HEK293 (cell line): ENCODE measurements around the gene RCN2.
A peak's percentile ranks its signal among the peaks of the same experiment; 100 is the strongest.

ENCODE experiments used
- KLF1 ChIP-seq: fragments of 450-650 bp; formaldehyde crosslinking; IDR thresholded peaks from 2 replicates; pipeline ENCODE4 v1.5.1; 2016; ENCODE audit warnings: missing biosample characterization, missing genetic modification characterization
- KLF7 ChIP-seq: fragments of 450-650 bp; formaldehyde crosslinking; IDR thresholded peaks from 2 replicates; pipeline ENCODE4 v1.5.1; 2016; ENCODE audit warnings: missing biosample characterization, missing genetic modification characterization, borderline replicate concordance
- SP2 ChIP-seq: fragments of 450-650 bp; formaldehyde crosslinking; IDR thresholded peaks from 2 replicates; pipeline ENCODE4 v1.5.1; 2016; ENCODE audit warnings: missing biosample characterization, missing genetic modification characterization
- SP3 ChIP-seq: fragments of 450-650 bp; formaldehyde crosslinking; IDR thresholded peaks from 2 replicates; pipeline ENCODE4 v1.5.1; 2016; ENCODE audit warnings: missing biosample characterization, missing genetic modification characterization
- ZNF155 ChIP-seq: fragments of 450-650 bp; formaldehyde crosslinking; IDR thresholded peaks from 2 replicates; pipeline ENCODE4 v1.5.1; 2016; ENCODE audit warnings: missing biosample characterization, missing genetic modification characterization
- ZNF157 ChIP-seq: fragments of 450-650 bp; formaldehyde crosslinking; IDR thresholded peaks from 2 replicates; pipeline ENCODE4 v1.5.1; 2016; ENCODE audit warnings: missing biosample characterization, missing genetic modification characterization
- ZNF202 ChIP-seq: fragments of 450-650 bp; formaldehyde crosslinking; IDR thresholded peaks from 2 replicates; pipeline ENCODE4 v1.5.1; 2016; ENCODE audit warnings: missing biosample characterization, missing genetic modification characterization, borderline replicate concordance
- ZNF223 ChIP-seq: fragments of 450-650 bp; formaldehyde crosslinking; IDR thresholded peaks from 2 replicates; pipeline ENCODE4 v1.5.1; 2016; ENCODE audit warnings: missing biosample characterization, missing genetic modification characterization
- ZNF311 ChIP-seq: fragments of 450-650 bp; formaldehyde crosslinking; IDR thresholded peaks from 2 replicates; pipeline ENCODE4 v1.5.1; 2017; ENCODE audit warnings: missing biosample characterization, missing genetic modification characterization, borderline replicate concordance
- ZNF391 ChIP-seq: fragments of 450-650 bp; formaldehyde crosslinking; IDR thresholded peaks from 2 replicates; pipeline ENCODE4 v1.5.1; 2016; ENCODE audit warnings: low read depth, missing biosample characterization, missing genetic modification characterization, borderline replicate concordance
- ZNF473 ChIP-seq: fragments of 450-650 bp; formaldehyde crosslinking; IDR thresholded peaks from 2 replicates; pipeline ENCODE4 v1.5.1; 2017; ENCODE audit warnings: missing biosample characterization, missing genetic modification characterization
- ZNF521 ChIP-seq: fragments of 450-650 bp; formaldehyde crosslinking; IDR thresholded peaks from 2 replicates; pipeline ENCODE4 v1.5.1; 2017; ENCODE audit warnings: missing biosample characterization, mild to moderate bottlenecking, missing genetic modification characterization
- ZNF529 ChIP-seq: fragments of 450-650 bp; formaldehyde crosslinking; IDR thresholded peaks from 2 replicates; pipeline ENCODE4 v1.5.1; 2017; ENCODE audit warnings: missing genetic modification characterization, missing biosample characterization; ENCODE audit not compliant: insufficient replicate concordance
- ZNF549 ChIP-seq: fragments of 450-650 bp; IDR thresholded peaks from 2 replicates; pipeline ENCODE4 v1.5.1; 2018; ENCODE audit warnings: missing biosample characterization, missing genetic modification characterization, mild to moderate bottlenecking, inconsistent platforms, moderate library complexity
- ZNF629 ChIP-seq: fragments of 450-650 bp; formaldehyde crosslinking; IDR thresholded peaks from 2 replicates; pipeline ENCODE4 v1.5.1; 2017; ENCODE audit warnings: missing biosample characterization, missing genetic modification characterization
- ZNF654 ChIP-seq: fragments of 450-650 bp; formaldehyde crosslinking; IDR thresholded peaks from 2 replicates; pipeline ENCODE4 v1.5.1; 2016; ENCODE audit warnings: low read depth, missing biosample characterization, missing genetic modification characterization
- ZNF768 ChIP-seq: fragments of 450-650 bp; formaldehyde crosslinking; IDR thresholded peaks from 2 replicates; pipeline ENCODE4 v1.5.1; 2018; ENCODE audit warnings: missing biosample characterization, mild to moderate bottlenecking, missing genetic modification characterization
- ZNF792 ChIP-seq: fragments of 450-650 bp; formaldehyde crosslinking; IDR thresholded peaks from 2 replicates; pipeline ENCODE4 v1.5.1; 2016; ENCODE audit warnings: missing biosample characterization, missing genetic modification characterization
- ZNF830 ChIP-seq: fragments of 450-650 bp; IDR thresholded peaks from 2 replicates; pipeline ENCODE4 v1.5.0; 2018; ENCODE audit warnings: missing biosample characterization, missing genetic modification characterization, low read depth, mild to moderate bottlenecking, moderate library complexity
- ZSCAN16 ChIP-seq: fragments of 450-650 bp; formaldehyde crosslinking; IDR thresholded peaks from 2 replicates; pipeline ENCODE4 v1.5.1; 2016; ENCODE audit warnings: missing biosample characterization, missing genetic modification characterization
- ZSCAN30 ChIP-seq: fragments of 450-650 bp; IDR thresholded peaks from 2 replicates; pipeline ENCODE4 v1.5.1; 2018; ENCODE audit warnings: missing biosample characterization, mild to moderate bottlenecking, missing genetic modification characterization, moderate library complexity
- TF ChIP-seq, protein P1 (sequence below): fragments of 450-650 bp; formaldehyde crosslinking; IDR thresholded peaks from 2 replicates; pipeline ENCODE4 v1.5.1; 2016; ENCODE audit warnings: missing biosample characterization, missing genetic modification characterization
- TF ChIP-seq, protein P2 (sequence below): fragments of 450-650 bp; formaldehyde crosslinking; conservative IDR thresholded peaks from 2 replicates; pipeline ENCODE4 v1.5.1; 2016; ENCODE audit warnings: low read depth, missing biosample characterization, missing genetic modification characterization
- TF ChIP-seq, protein P3 (sequence below): fragments of 450-650 bp; formaldehyde crosslinking; IDR thresholded peaks from 2 replicates; pipeline ENCODE4 v1.5.1; 2016; ENCODE audit warnings: missing biosample characterization, missing genetic modification characterization
- TF ChIP-seq, protein P4 (sequence below): fragments of 450-650 bp; formaldehyde crosslinking; IDR thresholded peaks from 2 replicates; pipeline ENCODE4 v1.5.1; 2017; ENCODE audit warnings: missing biosample characterization, mild to moderate bottlenecking, missing genetic modification characterization, moderate library complexity
- TF ChIP-seq, protein P5 (sequence below): fragments of 450-650 bp; formaldehyde crosslinking; IDR thresholded peaks from 2 replicates; pipeline ENCODE4 v1.5.1; 2016; ENCODE audit warnings: missing biosample characterization, missing genetic modification characterization
- TF ChIP-seq, protein P6 (sequence below): fragments of 450-650 bp; formaldehyde crosslinking; IDR thresholded peaks from 2 replicates; pipeline ENCODE4 v1.5.1; 2016; ENCODE audit warnings: missing biosample characterization, missing genetic modification characterization

The RCN2 gene

DNA sequence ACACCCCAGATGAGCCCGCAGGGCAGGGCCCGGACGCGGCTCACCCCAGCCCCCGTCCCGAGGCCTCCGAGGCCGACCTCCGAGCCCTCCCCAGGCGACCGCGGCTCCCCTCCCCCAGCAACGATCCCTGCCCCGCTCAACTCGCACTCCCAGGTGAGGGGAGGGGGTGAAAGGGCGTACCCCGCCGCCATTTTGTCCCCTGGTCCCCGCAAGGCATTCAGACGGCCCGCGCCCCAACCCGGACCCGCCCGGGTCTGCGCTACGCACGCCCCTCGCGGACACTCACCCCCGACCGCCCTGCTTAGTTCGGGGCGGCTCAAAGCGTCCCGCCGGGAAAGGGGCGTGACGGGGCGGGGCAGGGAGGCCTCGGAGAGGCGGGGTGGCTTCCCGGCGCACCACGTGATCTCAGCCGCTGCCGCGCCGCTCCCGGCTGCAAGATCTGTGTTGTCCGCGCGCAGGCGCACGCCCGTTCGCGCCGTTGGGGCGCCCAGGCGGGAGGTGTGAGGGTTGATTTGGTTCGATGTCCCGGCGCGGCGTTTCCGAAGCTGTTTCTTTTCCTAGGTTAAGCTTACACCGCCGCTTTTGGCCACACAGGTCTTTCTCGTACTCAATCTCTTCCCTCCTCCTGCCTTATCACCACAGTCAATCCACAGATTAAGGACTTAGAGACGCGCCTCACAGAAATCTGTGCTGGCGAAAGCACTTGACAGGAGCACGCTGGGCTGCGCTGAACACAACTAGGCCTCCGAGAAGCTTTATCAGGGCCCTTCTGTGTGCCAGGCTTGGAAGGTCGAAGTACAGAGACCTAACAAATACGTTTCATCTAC, 26.3 kb upstream of the RCN2 start, which contains the start of gene SCAPER (continued):
- TF ChIP-seq, protein P1, sequence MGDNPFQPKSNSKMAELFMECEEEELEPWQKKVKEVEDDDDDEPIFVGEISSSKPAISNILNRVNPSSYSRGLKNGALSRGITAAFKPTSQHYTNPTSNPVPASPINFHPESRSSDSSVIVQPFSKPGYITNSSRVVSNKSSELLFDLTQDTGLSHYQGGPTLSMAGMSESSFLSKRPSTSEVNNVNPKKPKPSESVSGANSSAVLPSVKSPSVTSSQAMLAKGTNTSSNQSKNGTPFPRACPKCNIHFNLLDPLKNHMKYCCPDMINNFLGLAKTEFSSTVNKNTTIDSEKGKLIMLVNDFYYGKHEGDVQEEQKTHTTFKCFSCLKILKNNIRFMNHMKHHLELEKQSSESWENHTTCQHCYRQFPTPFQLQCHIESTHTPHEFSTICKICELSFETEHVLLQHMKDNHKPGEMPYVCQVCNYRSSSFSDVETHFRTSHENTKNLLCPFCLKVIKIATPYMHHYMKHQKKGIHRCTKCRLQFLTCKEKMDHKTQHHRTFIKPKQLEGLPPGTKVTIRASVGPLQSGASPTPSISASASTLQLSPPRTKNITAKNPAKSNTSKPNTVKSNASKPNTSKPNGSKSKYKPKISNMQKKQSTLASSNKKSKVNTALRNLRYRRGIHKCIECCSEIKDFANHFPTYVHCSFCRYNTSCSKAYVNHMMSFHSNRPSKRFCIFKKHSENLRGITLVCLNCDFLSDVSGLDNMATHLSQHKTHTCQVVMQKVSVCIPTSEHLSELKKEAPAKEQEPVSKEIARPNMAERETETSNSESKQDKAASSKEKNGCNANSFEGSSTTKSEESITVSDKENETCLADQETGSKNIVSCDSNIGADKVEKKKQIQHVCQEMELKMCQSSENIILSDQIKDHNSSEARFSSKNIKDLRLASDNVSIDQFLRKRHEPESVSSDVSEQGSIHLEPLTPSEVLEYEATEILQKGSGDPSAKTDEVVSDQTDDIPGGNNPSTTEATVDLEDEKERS, result 0 out of 2 replicates have a peak, but pooled peaks have one; percentile 15
- TF ChIP-seq ZNF768 (no peak), ZSCAN16 (tag by site-specific recombination) (no peak), ZNF155 (tag by site-specific recombination) (no peak), ZNF223 (tag by site-specific recombination) (no peak), SP3 (tag by site-specific recombination) (peak; percentile 98), ZNF529 (tag by site-specific recombination) (no peak), ZNF202 (tag by site-specific recombination) (no peak), ZNF157 (tag by site-specific recombination) (no peak), ZNF311 (tag by site-specific recombination) (no peak), KLF1 (tag by site-specific recombination) (peak; percentile 99), ZNF521 (tag by site-specific recombination) (no peak), ZNF629 (tag by site-specific recombination) (peak; percentile 68), ZNF830 (tag by site-specific recombination) (no peak), KLF7 (tag by site-specific recombination) (peak; percentile 92), ZSCAN30 (tag by site-specific recombination) (no peak), SP2 (tag by site-specific recombination) (peak; percentile 95), ZNF792 (tag by site-specific recombination) (peak; percentile 79; the same call in 1 of the 2 replicates), ZNF391 (tag by site-specific recombination) (no peak), ZNF473 (tag by site-specific recombination) (no peak), ZNF654 (no peak), ZNF549 (no peak)
- TF ChIP-seq, protein P2, sequence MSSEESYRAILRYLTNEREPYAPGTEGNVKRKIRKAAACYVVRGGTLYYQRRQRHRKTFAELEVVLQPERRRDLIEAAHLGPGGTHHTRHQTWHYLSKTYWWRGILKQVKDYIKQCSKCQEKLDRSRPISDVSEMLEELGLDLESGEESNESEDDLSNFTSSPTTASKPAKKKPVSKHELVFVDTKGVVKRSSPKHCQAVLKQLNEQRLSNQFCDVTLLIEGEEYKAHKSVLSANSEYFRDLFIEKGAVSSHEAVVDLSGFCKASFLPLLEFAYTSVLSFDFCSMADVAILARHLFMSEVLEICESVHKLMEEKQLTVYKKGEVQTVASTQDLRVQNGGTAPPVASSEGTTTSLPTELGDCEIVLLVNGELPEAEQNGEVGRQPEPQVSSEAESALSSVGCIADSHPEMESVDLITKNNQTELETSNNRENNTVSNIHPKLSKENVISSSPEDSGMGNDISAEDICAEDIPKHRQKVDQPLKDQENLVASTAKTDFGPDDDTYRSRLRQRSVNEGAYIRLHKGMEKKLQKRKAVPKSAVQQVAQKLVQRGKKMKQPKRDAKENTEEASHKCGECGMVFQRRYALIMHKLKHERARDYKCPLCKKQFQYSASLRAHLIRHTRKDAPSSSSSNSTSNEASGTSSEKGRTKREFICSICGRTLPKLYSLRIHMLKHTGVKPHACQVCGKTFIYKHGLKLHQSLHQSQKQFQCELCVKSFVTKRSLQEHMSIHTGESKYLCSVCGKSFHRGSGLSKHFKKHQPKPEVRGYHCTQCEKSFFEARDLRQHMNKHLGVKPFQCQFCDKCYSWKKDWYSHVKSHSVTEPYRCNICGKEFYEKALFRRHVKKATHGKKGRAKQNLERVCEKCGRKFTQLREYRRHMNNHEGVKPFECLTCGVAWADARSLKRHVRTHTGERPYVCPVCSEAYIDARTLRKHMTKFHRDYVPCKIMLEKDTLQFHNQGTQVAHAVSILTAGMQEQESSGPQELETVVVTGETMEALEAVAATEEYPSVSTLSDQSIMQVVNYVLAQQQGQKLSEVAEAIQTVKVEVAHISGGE (tag by site-specific recombination), result no peak; the same call in 1 of the 2 replicates
- TF ChIP-seq, protein P3, sequence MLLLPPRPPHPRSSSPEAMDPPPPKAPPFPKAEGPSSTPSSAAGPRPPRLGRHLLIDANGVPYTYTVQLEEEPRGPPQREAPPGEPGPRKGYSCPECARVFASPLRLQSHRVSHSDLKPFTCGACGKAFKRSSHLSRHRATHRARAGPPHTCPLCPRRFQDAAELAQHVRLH, result peak; percentile 73
- TF ChIP-seq, protein P4, sequence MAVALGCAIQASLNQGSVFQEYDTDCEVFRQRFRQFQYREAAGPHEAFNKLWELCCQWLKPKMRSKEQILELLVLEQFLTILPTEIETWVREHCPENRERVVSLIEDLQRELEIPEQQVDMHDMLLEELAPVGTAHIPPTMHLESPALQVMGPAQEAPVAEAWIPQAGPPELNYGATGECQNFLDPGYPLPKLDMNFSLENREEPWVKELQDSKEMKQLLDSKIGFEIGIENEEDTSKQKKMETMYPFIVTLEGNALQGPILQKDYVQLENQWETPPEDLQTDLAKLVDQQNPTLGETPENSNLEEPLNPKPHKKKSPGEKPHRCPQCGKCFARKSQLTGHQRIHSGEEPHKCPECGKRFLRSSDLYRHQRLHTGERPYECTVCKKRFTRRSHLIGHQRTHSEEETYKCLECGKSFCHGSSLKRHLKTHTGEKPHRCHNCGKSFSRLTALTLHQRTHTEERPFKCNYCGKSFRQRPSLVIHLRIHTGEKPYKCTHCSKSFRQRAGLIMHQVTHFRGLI (tag by site-specific recombination), result peak; percentile 28; the same call in 1 of the 2 replicates
- TF ChIP-seq, protein P5, sequence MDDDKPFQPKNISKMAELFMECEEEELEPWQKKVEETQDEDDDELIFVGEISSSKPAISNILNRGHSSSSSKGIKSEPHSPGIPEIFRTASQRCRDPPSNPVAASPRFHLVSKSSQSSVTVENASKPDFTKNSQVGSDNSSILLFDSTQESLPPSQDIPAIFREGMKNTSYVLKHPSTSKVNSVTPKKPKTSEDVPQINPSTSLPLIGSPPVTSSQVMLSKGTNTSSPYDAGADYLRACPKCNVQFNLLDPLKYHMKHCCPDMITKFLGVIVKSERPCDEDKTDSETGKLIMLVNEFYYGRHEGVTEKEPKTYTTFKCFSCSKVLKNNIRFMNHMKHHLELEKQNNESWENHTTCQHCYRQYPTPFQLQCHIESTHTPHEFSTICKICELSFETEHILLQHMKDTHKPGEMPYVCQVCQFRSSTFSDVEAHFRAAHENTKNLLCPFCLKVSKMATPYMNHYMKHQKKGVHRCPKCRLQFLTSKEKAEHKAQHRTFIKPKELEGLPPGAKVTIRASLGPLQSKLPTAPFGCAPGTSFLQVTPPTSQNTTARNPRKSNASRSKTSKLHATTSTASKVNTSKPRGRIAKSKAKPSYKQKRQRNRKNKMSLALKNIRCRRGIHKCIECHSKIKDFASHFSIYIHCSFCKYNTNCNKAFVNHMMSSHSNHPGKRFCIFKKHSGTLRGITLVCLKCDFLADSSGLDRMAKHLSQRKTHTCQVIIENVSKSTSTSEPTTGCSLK, result no peak
- TF ChIP-seq, protein P6, sequence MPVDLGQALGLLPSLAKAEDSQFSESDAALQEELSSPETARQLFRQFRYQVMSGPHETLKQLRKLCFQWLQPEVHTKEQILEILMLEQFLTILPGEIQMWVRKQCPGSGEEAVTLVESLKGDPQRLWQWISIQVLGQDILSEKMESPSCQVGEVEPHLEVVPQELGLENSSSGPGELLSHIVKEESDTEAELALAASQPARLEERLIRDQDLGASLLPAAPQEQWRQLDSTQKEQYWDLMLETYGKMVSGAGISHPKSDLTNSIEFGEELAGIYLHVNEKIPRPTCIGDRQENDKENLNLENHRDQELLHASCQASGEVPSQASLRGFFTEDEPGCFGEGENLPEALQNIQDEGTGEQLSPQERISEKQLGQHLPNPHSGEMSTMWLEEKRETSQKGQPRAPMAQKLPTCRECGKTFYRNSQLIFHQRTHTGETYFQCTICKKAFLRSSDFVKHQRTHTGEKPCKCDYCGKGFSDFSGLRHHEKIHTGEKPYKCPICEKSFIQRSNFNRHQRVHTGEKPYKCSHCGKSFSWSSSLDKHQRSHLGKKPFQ (tag by site-specific recombination), result no peak
